NT2/D1 (cell line): Measurements from ENCODE around the gene PKP1.

ENCODE experiments used
- DNase-seq: peaks from one replicate; pipeline ENCODE4 v3.0.0-alpha.2; 2011; ENCODE audit warnings: low read depth, low spot score
- H3K27me3 ChIP-seq: 2 replicates; pipeline ENCODE4 v1.6.0; 2011; ENCODE audit warnings: mild to moderate bottlenecking; ENCODE audit not compliant: insufficient read length, insufficient read depth
- H3K36me3 ChIP-seq: 2 replicates; pipeline ENCODE4 v1.6.1; 2011; ENCODE audit warnings: mild to moderate bottlenecking, low read length, mixed read lengths; ENCODE audit not compliant: insufficient read depth, insufficient read length
- H3K4me1 ChIP-seq: 2 replicates; pipeline ENCODE4 v1.5.1; 2011; ENCODE audit not compliant: insufficient read depth, insufficient read length
- H3K4me3 ChIP-seq: 2 replicates; pipeline ENCODE4 v1.5.1; 2011; ENCODE audit warnings: low read depth; ENCODE audit not compliant: insufficient read length
- H3K9ac ChIP-seq: 2 replicates; pipeline ENCODE4 v1.6.0; 2011; ENCODE audit warnings: low read depth; ENCODE audit not compliant: insufficient read length
- H3K9me3 ChIP-seq: 2 replicates; pipeline ENCODE4 v1.5.1; 2011; ENCODE audit warnings: mild to moderate bottlenecking, low read length; ENCODE audit not compliant: insufficient read depth
- SUZ12 ChIP-seq: IDR thresholded peaks from 2 replicates; pipeline ENCODE4 v1.6.1; 2011; ENCODE audit not compliant: insufficient read length, insufficient read depth; ENCODE audit errors: extremely low read depth
- YY1 ChIP-seq: IDR thresholded peaks from 2 replicates; pipeline ENCODE4 v1.6.1; 2011; ENCODE audit not compliant: insufficient read length, insufficient read depth
- ZNF274 ChIP-seq: IDR thresholded peaks from 2 replicates; pipeline ENCODE4 v1.6.1; 2011; ENCODE audit warnings: mild to moderate bottlenecking, low read depth, low read length

PKP1 gene

DNA sequence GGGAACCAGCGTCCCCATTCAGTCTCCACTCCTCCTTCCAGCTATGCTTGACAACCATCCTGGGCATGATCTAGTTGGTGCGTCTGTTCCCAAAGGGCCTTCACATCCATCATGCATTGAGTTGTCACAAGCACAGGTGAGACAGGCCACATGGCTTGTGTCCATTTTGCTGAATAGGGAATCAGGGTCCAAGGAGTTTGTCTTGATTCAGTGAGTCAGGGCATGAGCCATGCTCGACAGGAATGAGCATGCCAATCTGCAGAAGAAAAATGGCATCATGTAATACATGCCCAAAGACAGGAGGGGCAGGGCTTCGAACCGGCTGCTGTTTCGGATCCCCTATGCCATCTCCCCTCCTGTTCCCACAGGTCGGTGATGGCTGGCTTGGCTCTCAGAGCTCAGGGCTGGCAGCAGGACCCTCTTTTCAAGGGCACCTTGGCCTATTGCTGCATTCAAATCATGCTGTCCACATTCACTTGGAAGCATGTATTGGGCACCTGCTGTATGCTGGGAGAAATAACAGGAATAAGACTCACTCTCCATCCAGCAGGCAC is 44.5 kb downstream of the PKP1 start:
- Histone ChIP-seq H3K4me3 (no peak overlapping the region), H3K36me3 (no peaks in the 10 kb centered on the region), H3K9ac (no peak overlapping the region), H3K4me1 (no peaks in the 10 kb centered on the region), H3K9me3 (no peaks in the 10 kb centered on the region), H3K27me3 (peaks cover 5% of the 10 kb centered on the region)
- TF ChIP-seq ZNF274: no peak
- DNase-seq: no peak

GRCh38 chr1:201328576-201328975 is 45.3 kb downstream of the PKP1 start:
- DNase-seq: no peak
- TF ChIP-seq YY1 (no peak), SUZ12 (no peak), ZNF274 (no peak)
- Histone ChIP-seq H3K4me1 (no peaks in the 10 kb centered on the region), H3K36me3 (no peaks in the 10 kb centered on the region), H3K27me3 (peaks cover 5% of the 10 kb centered on the region), H3K4me3 (no peak overlapping the region), H3K9me3 (no peaks in the 10 kb centered on the region), H3K9ac (no peak overlapping the region)

GRCh38 chr1:201329286-201329685 is 46.0 kb downstream of the PKP1 start:
- no peaks in the 10 kb centered on the region for H3K36me3 ChIP-seq
- TF ChIP-seq SUZ12 (no peak), ZNF274 (no peak), YY1 (no peak)
- DNase-seq: no peak
- H3K4me1 ChIP-seq: no peaks in the 10 kb centered on the region
- no peaks in the 10 kb centered on the region for H3K9me3 ChIP-seq
- no peak overlapping the region for H3K4me3 ChIP-seq
- H3K27me3 ChIP-seq: peaks cover 5% of the 10 kb centered on the region
- H3K9ac ChIP-seq: no peak overlapping the region

DNA sequence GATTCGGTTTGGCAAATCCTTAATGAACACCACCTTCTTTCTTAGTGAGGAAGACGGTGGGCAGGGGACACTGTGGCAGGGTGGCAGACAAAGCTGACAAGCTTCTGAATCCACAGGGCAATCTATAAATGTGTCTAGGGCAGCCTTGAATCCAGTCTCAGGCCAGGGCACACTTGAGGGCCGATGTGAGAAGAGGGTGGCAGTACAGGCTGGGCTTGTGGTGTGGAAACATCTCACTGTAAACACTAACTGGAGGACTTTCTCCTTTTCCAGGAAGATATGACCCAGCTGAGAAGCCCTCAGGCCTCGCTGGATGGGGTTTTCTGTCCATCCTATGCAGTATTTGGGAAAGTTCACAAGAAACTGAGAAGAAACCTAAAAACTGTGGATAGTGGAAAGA is 46.5 kb downstream of the PKP1 start:
- TF ChIP-seq YY1 (no peak), ZNF274 (no peak), SUZ12 (no peak)
- H3K27me3 ChIP-seq: peaks cover 5% of the 10 kb centered on the region

GRCh38 chr1:201330541-201330940 is 47.2 kb downstream of the PKP1 start:
- DNase-seq: no peak

More for the DNA sequence above, 46.5 kb downstream of the PKP1 start:
- no peaks in the 10 kb centered on the region for H3K9me3 ChIP-seq
- H3K4me1 ChIP-seq: no peaks in the 10 kb centered on the region
- DNase-seq: no peak
- no peaks in the 10 kb centered on the region for H3K36me3 ChIP-seq
- no peak overlapping the region for H3K4me3 ChIP-seq
- no peak overlapping the region for H3K9ac ChIP-seq

GRCh38 chr1:201331166-201331565 is 47.9 kb downstream of the PKP1 start:
- Histone ChIP-seq H3K4me3 (no peak overlapping the region), H3K4me1 (no peaks in the 10 kb centered on the region), H3K9me3 (no peaks in the 10 kb centered on the region), H3K36me3 (no peaks in the 10 kb centered on the region), H3K9ac (no peak overlapping the region), H3K27me3 (peaks cover 5% of the 10 kb centered on the region)
- no peak for DNase-seq
- TF ChIP-seq YY1 (no peak), SUZ12 (no peak), ZNF274 (no peak)

More at GRCh38 chr1:201330541-201330940, 47.2 kb downstream of the PKP1 start:
- Histone ChIP-seq H3K4me3 (no peak overlapping the region), H3K36me3 (no peaks in the 10 kb centered on the region), H3K9me3 (no peaks in the 10 kb centered on the region), H3K4me1 (no peaks in the 10 kb centered on the region), H3K9ac (no peak overlapping the region), H3K27me3 (peaks cover 5% of the 10 kb centered on the region)
- TF ChIP-seq ZNF274 (no peak), SUZ12 (no peak), YY1 (no peak)

- Histone ChIP-seq H3K4me1 (no peaks in the 10 kb centered on the region), H3K4me3 (no peak overlapping the region), H3K9me3 (no peaks in the 10 kb centered on the region)
These were observed 48.7 kb downstream of the PKP1 start for GRCh38 chr1:201332021-201332420.

More at GRCh38 chr1:201332021-201332420, 48.7 kb downstream of the PKP1 start:
- TF ChIP-seq YY1: no peak
- TF ChIP-seq SUZ12: no peak
- no peak for TF ChIP-seq ZNF274
- peaks cover 5% of the 10 kb centered on the region for H3K27me3 ChIP-seq
- no peak for DNase-seq
- no peaks in the 10 kb centered on the region for H3K36me3 ChIP-seq
- no peak overlapping the region for H3K9ac ChIP-seq
